Fibroblast of skin of right quadriceps (primary cell): ENCODE measurements around the gene PERM1.

Experiments used
- DNase-seq: peaks from one replicate; pipeline ENCODE4 v3.0.0-alpha.2; 2013

The PERM1 gene

DNA sequence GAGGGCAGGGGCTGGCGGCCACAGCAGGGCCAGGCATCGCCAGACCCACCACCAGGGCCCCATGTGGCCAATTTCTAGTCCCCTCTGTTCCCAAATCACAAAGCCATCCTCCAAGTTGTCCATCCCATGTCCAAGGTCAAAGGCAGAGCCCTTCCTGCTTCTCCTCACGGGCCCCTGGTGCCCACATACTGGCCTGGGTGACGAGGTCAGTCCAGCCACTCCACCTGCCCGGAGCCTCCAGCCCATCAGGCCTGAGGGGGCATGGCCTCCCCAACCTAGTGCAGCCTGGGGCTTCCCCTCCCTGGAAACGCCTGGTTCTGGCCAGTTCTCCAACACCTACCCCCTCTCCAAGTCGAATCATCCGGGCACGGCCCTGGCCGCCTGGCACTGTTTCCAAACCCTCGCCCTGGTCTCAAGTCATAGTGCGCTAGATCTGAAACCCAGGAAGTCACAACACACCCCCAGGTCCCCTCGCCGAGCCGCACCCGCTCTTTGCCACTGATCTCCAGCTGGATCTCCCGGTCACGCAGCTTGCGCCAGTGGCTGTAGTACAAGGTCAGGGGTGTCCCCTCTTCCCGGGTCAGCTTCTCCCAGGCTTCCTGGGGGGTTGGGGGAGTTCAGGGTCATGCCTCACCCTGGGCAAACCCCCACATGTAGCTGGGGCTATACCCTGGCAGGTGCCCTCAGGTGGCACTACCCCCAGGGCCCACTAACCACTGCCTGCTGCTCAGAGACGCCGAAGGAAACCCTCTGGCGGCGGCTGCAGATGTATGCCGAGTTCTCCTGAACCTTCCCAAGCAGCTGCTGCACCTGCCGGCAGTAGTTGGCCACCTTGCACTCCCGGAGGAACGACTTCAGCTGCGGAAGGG is 36.0 kb downstream of the PERM1 start:
- no peak for DNase-seq

DNA sequence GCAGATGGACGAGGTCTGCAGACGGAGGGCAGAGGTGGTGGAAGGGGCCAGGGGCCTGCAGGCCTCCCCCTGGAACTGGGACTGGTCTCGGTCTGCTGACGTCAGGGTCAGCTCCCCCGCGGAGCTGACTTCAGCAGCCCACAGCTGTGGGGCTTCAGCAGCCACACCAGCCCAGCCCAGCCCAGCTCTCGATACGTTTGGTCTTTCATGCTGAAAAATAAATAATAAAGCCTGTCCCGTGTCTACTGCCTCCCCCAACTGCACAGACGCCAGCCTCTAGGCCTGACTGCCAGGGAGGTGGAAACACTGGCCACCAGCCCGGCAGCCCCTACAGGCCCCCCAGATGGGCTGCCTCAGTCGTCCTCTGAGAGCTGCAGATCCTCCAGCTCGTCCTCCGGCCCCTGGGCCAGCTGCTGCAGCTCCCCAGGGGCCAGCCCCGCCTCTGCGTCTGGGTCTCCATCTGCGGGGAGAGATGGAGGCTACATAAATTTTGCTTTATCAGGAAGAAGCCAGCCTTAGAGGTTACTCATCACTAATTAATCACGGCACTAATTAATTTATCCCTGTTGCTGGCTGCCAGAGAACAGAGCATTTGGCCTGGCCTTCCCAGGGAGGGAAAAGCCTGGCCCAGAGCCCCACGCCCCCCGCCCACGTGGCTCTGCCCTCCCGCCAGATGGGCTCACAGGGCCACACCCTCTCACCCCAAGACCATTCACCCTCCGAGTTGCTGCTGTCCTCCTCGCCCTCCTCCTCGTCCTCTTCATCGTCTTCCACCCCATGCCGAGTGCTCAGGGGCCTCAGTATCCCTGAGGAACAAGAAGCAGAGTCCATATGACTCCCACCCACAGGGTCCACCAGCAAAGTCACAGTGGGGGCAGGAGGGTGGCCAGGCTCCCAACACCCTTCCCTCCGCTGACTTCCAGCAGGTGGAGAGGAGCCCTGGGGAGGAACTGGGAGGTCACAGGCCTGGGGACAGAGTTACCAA is 37.3 kb downstream of the PERM1 start:
- DNase-seq = peak; percentile 74

DNA sequence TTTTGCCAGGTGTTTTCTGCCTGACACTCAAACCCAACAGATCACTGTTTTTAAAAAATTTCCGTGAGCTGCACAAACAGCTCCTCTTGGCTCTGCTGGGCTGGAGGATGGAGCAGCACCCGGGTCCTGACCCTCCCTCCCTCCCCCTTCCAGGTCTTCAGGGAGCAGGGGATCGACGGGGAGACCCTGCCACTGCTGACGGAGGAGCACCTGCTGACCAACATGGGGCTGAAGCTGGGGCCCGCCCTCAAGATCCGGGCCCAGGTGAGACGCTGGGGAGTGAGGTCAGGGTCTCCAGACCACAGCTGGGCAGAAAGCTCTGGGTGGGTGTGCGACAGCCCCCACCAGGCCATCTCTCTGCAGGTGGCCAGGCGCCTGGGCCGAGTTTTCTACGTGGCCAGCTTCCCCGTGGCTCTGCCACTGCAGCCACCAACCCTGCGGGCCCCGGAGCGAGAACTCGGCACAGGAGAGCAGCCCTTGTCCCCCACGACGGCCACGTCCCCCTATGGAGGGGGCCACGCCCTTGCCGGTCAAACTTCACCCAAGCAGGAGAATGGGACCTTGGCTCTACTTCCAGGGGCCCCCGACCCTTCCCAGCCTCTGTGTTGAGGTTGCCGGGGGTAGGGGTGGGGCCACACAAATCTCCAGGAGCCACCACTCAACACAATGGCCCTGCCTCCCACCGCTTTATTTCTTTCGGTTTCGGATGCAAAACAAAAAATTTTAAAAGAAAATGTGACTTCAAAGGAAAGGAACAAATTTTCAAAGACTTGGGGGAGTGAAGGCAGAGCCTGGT is 38.1 kb downstream of the PERM1 start:
- no peak for DNase-seq

- DNase-seq = peak; percentile 78
Measured at GRCh38 chr1:942864-943533, 38.9 kb downstream of the PERM1 start.

DNA sequence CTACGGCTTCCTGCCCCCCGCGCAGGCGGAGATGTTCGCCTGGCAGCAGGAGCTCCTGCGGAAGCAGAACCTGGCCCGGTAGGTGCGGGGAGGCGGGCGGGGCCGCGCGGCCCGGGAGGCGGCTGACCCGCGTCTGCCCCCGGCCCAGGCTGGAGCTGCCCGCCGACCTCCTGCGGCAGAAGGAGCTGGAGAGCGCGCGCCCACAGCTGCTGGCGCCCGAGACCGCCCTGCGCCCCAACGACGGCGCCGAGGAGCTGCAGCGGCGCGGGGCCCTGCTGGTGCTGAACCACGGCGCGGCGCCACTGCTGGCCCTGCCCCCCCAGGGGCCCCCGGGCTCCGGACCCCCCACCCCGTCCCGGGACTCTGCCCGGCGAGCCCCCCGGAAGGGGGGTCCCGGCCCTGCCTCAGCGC is 39.5 kb downstream of the PERM1 start:
- DNase-seq = no peak

GRCh38 chr1:941588-942383 is 40.1 kb downstream of the PERM1 start:
- DNase-seq = peak; percentile 93

- no peak for DNase-seq
Measured at GRCh38 chr1:941015-941587, 40.8 kb downstream of the PERM1 start.

DNA sequence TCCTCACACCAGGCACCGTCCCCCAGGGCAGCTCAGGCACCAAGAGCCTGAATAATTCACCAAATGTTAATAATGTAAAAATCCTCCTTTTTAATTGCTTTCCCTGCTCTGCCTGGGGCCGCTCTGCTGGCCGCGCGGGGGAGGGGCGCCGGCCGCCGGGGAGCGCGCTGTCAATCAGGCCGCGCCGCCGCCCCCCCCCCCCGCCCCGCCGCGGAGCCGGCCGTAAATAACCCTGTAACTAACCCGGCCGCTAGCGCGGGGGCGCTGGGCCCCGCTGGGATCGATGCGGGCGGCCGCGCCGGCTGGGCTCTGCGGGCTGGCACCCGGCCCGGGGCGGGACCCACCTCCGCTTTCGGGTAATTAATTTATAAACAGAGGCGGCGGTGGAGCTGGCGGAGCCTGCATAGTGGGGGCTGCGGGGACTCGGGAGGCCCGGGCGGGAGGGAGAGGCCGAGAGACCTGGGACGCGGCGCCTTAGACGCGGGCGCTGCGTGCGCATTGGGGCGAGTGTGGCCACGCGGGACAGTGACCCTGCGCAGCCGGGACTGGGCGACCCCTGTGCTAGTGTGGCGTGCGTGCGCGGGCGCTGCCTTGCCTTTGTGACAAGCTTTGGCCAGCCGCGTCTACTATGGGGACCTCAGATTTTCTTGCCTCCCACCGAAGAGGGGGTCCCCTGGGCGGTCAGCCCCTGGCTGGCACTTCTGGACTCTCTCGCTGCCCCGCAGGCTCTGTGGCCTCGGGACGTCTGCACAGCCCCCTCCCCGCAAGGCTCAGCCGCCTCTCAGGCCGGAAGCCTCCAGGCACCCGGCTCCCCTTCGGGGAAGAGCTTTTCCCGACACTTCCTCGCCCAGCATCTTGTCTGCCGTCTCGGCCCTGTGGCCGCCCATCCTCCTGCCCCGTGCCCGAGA is 41.5 kb downstream of the PERM1 start:
- DNase-seq = peak; percentile 89

DNA sequence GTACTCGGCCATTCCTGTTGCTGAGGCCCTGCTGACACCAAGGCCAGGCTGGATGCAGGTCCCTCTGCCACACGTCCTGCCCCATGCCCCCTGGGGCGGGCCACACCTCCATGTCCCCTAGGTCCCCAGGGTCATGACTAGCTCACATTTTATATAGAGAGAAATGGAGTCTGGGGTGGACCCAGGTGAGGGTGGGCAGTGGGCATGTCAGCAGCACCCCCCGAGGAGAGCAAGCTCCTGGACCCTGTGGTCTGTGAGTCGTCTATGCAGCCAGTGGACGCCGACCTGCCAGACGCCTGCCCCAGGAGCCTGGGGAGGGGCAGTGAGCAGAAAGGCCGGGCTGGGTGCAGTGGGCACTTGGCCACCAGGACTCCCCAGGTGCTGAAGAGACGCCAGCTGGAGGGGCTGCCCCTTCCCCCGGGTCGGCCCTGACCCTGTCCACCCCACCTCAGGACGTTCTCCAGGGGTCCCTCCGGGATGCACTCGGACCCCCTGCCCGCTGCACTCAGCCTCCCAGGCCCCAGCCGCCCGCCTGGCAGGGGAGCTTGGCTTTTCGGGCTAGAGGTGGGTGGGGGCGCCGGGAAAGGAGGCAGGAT is 42.3 kb downstream of the PERM1 start:
- DNase-seq = no peak

- DNase-seq = no peak
Measured at GRCh38 chr1:938711-939489, 43.0 kb downstream of the PERM1 start.

DNA sequence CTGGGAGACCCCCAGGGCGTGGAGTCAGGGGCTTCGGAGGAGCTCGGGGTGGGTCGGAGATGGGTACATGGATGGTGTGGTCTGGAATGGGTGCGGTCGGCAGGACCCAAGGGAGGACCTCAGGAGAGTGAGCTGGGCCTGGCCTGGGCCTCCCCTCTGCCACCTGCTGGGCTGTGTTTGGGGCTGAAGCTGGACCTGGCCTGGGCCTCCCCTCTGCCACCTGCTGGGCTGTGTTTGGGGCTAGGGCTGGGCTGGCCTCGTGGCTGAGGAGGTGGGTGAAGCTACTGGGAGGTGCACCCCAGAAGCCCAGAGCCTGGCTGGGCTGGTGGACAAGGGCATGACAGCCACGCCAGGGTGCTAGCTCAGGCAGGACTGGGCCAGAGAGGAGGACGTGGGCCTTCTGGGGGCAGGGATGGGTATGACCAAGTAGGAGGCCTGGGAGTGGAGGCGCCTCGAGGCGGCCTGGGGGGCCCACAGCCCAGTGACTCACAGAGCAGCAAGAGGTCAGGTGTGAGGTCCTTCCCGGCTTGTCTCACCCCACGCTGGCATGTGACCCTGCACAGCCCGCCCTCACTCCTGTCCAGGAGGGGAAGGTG is 43.7 kb downstream of the PERM1 start:
- DNase-seq = no peak

GRCh38 chr1:937521-937920 is 44.4 kb downstream of the PERM1 start:
- DNase-seq = no peak

DNA sequence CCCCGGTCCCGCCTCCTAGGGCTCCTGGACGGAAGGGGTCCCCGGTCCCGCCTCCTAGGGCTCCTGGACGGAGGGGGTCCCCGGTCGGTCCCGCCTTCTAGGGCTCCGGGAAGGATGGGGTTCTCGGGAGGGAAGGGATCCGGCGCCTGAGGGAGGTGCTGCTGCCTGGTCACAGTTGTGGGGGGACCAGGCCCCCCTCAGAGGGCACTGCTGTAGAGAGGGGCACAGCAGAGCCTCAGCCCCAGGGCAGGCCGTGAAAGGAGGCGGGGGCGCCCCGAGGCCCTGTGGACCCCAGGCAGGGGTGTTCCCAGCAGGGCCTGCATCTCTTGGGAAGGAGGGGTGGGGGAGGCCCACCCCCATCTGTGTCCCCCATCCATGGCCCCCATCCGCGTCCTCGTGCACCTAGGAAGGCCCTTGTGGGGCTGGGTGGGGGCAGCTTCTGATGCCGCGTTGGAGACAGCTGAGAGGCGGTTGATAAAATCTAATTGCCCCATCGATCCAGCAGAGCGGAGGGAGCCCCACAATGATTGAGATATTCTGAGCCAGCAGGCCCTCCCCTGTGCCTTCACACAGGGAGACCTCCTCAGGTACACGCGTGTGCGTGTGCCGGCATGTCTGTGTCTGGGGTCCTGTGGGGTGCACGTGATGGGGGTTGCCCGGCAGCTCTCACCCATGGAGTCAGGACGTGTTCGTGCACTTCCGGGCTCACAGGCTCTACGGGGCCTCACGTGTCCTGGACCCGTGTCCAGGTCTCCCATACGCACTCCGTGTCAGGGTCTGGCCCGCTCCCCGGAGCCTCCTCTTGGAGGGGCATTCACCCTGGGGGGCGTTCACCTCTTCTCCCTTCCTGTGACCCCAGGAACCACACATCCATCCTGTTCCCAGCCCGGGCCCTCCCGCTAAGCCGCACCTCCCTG is 45.3 kb downstream of the PERM1 start:
- no peak for DNase-seq

GRCh38 chr1:935751-936231 is 46.1 kb downstream of the PERM1 start:
- DNase-seq = peak; percentile 72

DNA sequence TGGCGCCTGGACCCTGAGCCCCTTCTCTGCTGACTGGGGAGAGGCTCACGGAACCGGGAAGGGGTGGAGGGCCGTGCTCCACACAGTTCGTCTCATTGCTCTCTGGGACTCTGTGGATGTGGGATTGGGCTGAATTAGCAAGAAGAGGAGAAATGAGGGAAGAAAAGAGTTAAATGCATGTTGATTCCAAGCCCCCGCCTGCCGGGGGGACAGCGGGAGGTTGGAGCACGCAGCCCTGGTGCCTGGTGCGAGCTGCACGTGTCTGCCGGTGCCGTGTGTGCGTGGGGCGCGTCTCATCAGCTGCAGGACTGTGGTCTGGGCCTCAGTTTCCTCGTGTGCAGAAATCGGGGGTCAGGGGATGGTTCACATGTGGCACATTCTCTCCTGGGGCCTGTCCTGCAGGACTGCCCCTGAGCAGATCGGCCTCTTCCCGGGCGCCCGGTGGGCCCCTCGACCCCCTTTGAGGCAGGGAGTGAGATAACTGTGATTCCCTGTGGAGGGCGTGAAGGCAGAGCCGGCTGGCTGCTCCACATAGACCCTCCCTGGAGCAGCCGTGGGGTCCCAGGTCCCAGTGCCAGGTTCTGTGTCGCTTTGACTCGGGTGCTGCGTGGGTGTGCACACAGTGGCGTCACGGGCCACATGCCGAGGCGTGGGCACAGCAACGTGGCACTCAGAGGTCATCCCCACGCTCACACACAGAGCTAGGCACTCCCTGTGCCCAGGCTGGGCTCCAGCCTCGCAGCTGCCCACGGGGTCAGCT is 46.7 kb downstream of the PERM1 start:
- DNase-seq = no peak

GRCh38 chr1:933603-933940 is 48.3 kb downstream of the PERM1 start:
- no peak for DNase-seq
